ENCODE measurements around the gene MATN4.

MATN4 gene

DNA sequence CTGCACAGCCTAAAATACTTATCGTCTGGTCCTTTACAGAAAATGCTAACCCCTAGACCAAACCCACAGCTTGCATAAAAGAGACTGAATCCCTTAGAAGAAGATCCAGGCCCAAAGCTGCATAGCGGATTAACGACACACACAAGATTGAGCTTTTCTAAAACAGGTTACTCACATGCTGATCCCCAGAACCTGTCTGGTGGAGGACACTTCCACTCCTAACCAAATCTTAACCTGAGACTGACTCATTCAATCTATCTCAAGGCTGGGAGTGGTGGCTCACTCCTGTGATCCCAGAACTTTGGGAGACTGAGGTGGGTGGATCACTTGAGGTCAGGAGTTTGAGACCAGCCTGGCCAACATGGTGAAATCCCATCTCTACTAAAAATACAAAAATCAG is 50.9 kb downstream of the MATN4 start:
- no peak for FAIRE-seq

DNA sequence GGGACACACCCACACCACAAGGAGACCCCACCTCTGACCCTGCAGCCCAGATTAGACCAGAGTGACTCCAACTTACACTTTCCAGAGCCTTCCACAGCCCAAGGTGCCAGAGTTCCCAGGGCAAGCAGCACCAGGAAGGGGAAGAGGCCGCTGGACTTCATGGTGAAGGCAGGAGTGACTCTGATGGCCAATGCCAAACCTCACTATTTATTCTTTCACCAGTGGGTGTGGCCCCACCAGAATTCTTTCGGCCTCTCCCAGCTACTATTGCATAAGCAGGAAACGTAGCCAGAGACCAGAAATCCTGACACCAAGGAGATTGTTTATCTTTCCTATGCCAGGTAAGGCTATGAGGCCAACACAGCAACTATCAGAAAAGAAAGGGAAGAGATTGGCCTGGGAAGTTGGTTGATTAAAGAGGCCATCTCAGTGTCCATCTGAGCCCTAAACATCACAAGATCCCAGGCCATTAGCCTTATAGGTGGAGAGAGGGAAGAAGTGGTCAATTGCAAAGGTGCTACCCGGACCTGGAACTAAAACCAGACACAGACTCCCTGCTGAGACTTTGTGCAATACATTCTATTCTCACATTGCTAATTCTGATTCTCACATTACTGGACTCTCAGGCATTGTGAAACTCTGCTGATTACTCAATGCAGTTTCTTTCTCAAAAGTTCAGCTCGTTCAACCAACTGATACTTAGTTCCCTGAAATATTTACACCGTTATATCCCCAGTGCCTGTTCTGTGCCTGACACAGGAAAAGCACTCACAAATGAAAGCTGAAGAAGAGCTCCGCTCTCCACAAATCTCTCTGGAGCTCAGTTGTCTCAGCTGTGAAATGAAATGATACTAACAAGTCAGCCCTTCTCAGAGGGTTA is 53.5 kb downstream of the MATN4 start, which contains the start of gene SLPI:
Gene SLPI, minus strand, starts transcription at position 182 of the 880 bp plus-strand sequence. Its CDS starts 21 bp downstream, at position 161.
- DNase-seq (ENCODE audit: insufficient read length, low spot score) = peak; percentile 33
- FAIRE-seq = peak; percentile 86

More for the DNA sequence above, 50.9 kb downstream of the MATN4 start:
- no peak for DNase-seq (ENCODE audit: insufficient read length, low spot score)

DNA sequence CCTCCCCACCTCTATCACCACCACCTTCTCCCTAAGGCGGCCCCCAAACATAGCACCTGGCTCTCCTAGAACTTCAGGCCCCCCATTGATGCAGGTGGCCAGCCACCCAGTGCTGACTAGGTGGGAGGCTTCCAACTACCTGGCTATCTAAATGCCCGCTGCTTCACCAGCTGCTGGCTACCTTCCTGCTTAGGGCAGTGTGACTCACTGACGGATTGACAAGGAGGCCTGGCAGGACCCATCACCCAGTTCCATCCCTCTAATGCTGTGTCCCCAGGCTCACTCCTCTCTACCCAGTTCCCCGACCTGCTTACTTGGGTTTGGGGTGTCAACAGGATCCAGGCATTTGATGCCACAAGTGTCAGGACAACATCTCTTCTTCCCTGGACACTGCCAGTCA is 54.8 kb downstream of the MATN4 start:
- FAIRE-seq = peak; percentile 58
- no peak for DNase-seq (ENCODE audit: insufficient read length, low spot score)

DNA sequence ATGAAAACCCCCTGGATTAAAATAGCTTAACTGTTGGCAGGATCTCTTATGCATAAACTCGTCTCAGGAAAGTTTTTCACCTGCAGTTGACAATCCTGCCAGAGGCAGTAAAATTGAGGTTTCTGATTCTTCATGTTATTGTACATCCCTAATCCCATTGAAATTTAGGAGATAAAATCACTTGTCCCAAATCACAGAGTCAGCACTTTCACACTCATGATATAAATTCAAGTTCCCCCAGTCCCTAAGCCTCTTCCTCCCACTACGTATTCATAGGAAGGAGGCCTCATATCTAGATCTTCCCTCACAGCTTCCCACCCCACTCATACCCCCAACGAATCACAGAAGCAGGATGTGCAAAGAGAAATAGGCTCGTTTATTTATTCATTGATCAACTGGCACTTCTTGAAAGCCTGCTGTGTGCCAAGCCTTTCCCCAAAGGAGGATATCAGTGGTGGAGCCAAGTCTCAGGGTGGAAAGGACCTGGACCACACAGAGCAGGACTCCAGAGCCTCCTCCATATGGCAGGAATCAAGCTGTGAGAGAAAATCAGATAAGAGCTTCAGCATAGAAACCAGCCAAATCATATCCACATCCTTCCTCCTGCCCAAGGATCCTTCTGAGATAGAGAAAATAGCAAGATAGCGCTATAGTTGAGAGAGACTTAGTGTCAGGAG is 56.1 kb downstream of the MATN4 start:
- FAIRE-seq (peak; percentile 66), DNase-seq (ENCODE audit: insufficient read length, low spot score) (no peak)

DNA sequence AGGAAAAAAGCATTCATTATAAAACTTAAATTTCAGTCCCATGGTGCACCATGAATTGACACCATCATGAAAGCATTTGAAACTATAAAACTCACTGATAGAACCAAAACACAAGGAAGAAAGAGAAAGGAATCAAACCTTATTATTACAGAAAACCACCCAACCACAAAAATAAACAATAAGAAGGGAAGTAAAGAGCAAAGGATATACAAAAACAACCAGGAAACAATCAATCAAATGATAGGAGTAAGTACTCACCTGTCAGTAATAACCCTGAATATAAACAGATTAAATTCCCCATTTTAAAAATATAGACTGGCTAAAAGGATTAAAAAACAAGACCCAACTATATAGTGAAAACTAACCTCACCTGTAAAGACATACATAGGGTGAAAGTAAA is 59.5 kb downstream of the MATN4 start:
- DNase-seq (ENCODE audit: insufficient read length, low spot score) (no peak), FAIRE-seq (no peak)

DNA sequence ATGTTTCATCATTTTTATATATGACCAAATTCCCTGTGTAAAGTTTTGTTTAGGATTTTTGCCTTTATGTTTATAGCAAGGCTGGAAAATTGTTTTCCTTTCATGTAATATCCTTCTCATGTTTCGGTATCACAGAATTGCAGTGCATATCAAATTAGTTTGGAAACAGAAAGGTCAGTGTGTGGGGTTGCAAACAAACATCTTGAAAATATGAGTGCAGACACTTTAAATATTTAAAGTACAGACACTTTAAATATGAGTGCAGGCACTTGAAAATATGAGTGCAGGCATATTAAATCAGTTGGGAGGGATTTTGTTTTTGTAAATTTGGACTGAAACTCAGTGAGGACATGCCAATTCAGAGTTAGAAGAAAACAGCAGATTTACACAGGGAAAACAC is 60.2 kb downstream of the MATN4 start:
- no peak for DNase-seq (ENCODE audit: insufficient read length, low spot score)
- FAIRE-seq = no peak

DNA sequence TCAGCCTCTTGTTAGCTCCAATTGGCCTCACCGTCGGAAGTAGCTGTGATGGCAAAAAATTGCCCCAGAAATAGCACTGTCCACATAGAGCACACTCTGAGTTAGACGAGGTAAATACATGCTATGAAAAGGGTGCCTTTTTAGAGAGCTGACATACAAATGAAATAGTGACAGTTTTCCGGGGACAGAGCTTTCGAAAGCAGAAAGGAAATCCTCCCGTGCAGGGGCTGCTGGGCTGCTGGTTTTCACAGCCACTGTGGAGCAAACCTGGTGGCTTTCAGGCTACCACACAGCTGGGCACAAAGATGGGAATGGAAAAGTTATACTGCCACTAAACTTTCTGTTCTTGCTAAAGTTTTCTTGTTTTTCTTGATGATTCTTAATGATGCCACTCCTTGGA is 62.0 kb downstream of the MATN4 start:
- DNase-seq (ENCODE audit: insufficient read length, low spot score) (no peak), FAIRE-seq (no peak)
